Stimulated activated CD4-positive, alpha-beta T cell treated with anti-CD3 and anti-CD28 coated beads, TNF-alpha, amount 100 ng/mL, for 4 hours (primary cell): ENCODE measurements around the gene FGF19.

Source experiments
- DNase-seq, 3 experiments: peaks; one replicate each; pipeline ENCODE4 v3.0.0-alpha.2; 2020; ENCODE audit warnings: low read depth in 3 of 3

FGF19 gene, protein sequence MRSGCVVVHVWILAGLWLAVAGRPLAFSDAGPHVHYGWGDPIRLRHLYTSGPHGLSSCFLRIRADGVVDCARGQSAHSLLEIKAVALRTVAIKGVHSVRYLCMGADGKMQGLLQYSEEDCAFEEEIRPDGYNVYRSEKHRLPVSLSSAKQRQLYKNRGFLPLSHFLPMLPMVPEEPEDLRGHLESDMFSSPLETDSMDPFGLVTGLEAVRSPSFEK

DNA sequence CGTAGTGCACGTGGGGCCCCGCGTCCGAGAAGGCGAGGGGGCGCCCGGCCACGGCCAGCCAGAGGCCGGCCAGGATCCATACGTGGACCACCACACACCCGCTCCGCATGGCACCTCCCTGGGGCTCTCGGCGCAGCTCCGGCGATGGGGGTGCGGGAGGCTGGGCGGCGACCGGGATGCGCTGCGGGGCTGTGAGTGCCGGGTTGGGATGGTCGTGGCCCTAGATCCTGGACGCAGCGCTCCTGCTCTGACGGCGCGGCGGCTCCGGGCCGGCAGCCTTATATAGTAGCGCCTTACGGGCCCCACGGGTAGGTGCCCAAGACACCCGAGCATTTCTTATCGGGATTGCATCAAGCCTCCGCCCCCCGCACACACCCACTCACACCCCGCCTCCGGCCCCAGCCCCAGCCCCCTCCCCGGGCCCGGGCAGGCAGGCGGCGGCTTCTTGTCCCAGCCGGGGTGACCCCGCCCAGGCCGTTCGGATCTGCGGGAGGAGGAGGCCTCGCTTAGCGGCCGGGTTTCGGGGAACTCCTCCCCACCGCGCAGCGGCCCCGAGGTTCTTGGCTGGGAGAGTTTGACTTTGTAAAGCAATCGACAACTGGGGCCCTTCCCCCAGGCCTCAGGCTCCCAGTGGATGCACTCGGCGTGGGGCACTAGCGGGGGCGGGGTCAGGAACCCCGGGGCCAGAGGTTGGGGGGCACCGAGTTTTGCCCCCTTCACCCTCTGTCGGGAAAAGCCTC, at the start of gene FGF19:
TSS of gene FGF19 (minus strand) at position 255 of the 740 bp plus-strand sequence. CDS start at position 109, 146 bp downstream.
- DNase-seq, result no peak

DNA sequence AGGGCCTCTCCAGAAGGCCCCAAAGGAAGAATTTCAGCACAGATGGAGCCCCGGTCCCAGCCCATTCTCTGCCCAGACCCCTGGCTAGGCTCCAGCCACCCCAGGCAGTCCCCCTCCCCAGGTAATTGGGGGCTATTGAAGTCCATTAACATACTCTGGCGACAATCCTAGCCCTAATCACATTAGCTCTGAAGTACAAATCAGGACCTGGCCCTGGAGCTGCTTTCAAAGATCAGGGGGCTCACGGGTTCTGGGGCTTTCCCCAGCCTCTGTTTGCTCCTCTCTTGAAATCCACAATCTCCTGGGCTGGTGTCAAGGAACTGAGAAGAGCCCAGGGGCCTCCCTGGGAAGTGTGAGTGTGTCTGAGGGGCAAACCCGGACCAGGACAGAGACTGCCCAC, 49.1 kb upstream of the FGF19 start:
- DNase-seq, result no peak

DNA sequence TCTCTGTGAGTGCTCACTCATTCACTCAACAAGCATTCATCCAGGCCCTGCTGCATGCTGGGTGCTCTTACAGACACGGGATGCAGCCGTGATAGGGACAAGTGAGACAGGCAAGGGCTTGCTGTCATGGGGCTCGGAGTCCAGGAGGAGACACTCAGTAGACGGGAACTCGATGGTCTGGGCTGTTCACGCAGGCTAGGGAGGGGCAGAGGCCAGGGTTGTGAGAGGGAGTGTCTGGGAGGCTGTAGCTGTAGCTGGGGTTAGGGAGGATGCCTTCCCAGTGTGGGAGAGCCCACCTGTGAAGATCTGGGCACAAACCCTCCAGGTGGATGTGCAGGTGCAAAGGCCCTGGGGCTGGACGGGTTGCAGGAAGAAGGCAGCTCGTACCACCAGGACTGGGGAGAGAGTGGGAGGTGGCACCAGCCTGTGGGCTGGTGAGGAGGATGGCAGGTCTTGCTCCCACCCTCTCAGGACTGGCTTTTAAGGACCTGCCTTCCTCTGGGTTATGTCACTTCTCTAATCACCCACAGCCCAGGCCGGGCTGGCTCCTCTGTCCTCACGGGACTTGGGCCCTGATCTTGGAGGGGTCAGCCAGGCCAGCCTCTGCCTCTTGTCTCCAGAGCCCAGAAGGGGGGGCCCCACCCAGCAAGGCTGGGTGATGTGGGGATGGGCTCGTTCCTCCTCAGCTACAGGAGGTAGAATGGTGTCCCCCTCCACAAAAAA, 47.2 kb upstream of the FGF19 start:
- no peak for DNase-seq

DNA sequence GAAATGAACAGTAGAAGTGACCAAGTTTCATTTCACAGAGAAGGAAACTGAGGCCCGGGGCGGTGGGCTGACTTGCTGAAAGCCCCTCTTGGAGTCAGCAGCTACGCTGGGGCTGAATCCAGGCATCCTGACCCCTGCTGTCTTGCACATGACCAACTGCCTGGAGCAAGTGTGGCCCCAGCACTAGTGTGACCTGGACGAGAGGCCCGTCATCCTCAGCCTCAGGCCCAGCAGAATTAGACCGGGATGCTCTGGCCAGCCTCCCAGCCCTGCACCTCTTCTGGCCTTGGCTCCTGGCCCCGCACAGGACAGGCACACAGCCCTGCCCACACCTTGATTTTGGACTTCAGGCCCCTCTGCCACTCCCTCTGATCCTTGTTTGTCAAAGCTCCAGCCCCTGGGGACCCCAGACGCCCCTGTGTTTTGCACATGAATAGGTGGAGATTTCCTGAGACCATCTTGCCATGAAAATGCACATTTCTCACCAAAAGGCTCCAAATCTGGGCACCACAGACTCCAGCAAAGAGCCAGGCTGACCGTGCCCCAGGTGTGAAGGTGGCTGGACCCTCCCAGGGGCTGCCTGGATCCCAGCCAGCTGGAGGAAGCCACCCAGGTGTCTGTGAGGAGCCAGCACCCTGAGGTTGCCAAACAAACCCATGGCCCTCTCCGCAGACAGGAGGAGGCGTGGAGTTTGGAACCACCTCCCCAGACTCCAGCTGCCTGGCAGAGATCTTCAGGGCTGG, 46.5 kb upstream of the FGF19 start:
- DNase-seq, result no peak

DNA sequence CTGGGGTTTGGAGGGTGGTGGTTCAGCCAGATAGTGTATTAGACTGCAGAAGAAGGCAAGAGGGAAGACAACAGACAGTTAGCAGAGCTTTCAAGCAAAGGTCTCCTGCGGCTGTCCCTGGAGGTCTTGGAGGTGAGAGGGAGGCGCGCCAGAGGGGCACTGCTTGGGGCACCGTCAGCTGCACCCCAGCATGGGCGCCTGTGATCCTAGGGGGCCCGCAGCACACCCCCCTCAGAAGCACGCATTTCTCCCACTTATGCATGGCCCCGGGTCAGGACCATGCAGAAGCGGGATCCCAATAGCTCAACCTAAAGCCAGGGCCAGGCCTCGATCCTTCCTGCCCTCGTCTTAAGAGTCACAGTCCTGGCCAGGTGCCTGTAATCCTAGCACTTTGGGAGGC, 44.8 kb upstream of the FGF19 start:
- DNase-seq, result no peak

DNA sequence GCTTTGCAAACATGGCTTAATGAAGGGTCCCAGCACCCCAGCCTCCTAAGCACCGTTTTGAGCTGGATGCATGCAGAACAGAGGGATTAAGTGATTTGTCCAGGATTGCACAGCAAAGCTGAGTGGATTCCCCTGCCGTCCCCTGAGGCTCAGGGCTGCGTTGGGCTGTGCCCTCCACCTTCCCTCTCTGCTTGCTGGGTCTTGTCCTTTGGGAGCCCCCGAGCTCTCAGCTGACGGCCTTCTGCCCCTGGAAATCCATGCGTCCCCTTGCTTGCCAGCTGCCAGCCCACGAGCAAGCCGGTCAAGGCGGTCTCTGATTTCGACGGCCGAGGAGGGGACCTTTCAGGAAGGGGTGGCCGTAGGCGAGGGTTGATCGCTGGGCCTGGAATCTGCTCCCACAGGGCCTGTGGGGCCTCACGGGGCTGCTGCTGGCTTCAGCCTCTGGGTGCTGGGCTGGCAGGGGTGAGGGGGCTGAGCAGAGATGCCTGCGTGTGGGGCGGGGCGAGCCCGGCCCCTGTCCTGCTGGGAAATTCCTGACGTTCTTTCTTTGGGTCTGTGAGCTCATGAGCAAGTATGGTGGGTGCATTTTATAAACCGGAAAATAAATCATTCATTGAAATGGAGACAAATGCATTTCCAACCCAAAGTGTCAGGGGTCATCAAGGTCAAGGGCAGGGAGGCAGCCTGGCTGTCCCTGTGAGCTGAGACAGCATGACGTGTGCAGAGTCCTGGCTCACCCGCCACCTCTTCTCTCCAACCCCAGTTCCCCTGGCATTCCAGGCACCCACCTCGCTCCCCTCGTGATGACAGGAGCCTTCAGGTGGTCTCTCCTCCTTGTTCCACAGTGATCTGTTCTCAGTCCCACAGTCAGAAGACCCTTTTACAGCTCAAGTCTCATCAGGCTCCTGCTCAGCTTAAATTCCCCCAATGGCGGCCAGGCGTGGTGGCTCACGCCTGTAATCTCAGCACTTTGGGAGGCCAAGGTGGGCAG, 43.2 kb upstream of the FGF19 start:
- no peak for DNase-seq

DNA sequence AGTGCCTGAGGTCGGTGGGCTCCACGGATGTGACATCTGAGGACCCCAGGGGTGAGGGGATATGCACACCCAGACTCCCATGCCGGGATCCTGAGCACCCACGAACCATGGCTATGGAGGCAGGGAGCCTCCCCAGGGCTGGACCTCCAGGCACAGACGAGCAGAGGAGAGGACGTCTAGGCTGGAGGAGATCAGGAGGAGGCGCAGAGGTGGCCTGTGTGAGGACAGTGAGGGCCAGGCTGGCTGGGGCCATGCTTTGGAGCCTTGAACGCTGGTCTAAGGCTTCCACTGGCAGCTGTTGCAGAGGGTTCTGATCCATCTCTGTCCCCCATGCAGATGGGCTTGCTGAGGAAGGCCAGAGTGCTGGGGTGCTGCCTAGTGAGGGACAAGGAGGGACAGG, 42.3 kb upstream of the FGF19 start:
- DNase-seq, result no peak

DNA sequence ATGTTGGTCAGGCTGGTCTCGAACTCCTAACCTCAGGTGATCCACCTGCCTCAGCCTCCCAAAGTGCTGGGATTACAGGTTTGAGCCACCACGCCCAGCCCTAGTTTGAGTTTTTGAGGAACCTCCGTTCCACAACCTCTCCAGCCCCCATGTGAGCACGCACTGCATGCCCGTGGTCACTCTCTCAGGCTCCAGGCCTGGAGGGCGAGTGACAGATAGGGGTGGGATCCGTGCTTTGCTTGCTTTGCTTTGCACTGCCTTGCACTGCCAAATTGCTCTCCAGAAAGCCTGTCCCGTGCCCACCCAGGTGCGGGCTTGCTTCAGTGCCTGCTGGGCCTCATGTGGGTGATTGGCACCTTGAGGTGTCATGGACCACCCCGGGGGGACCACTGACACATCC, 41.4 kb upstream of the FGF19 start:
- DNase-seq, result no peak

DNA sequence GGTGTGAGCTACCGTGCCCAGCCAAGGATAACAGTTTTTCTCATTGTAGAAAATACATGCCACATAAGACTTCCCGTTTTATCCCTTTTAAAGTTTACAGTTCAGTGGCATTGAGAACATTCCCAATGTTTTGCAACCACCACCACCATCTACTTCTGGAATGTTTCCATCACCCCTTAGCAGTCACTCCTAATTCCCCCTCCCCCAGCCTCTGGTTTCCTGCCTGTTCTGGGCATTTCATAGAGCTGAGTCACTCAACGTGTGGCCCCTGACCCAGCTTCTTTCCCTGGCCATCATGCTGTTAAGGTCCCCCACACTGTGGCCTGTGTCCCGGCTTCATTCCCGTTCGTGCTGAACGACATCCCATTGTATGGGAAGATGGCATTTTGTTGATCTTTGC, 40.6 kb upstream of the FGF19 start:
- no peak for DNase-seq

DNA sequence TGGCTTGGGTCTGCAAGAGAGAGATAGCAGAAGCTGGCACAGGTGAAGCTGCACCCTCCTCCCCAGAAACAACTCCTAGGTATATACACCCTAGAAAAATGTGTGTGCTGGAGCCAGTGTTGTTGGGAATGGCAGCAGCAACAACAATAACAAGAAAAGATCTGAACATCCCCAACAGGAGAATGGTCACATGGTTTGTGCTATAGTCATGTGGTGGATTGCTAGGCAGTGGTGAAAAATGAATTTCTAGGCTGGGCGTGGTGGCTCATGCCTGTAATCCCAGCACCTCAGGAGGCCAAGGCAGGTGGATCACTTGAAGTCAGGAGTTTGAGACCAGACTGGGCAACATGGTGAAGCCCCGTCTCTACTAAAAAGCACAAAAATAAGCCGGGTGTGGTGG, 31.0 kb upstream of the FGF19 start:
- no peak for DNase-seq

DNA sequence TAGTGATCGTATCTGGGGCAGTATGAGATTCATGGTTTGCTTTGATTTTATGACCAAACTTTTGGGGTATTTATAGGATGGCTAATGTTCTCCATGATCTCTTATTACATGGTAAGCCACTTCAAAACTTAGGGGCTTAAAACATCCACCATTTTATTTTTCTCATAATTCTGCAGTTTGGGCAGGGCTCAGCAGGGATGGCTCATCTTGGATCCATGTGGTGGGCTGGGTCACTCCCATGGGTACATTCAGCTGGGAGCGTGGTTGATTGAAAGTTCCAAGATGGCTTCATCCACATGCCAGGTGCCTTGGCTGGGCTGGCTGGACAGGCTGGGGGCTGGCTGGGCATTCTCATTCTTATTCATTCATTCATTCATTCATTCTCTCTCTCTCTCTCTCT, 30.5 kb upstream of the FGF19 start:
- DNase-seq, result no peak

DNA sequence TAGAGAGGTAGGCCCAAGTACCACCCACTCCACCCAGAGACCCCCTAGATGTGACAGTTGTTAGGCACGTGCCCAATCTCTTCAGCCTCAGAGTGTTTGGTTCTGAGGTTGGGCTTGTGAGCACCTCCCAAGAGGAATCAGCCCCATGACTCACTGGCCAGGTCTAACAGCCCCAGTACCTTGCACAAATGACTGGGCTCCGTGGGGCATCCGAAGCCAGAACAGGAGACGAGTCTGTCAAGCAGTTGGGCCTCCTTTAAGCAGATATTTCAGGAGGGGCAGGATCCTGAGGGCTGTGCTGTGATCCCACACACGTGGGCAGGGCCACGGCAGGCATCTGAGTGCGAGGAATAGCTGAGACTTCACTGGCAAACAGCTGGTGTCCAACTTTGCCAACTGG, 29.1 kb upstream of the FGF19 start:
- no peak for DNase-seq

DNA sequence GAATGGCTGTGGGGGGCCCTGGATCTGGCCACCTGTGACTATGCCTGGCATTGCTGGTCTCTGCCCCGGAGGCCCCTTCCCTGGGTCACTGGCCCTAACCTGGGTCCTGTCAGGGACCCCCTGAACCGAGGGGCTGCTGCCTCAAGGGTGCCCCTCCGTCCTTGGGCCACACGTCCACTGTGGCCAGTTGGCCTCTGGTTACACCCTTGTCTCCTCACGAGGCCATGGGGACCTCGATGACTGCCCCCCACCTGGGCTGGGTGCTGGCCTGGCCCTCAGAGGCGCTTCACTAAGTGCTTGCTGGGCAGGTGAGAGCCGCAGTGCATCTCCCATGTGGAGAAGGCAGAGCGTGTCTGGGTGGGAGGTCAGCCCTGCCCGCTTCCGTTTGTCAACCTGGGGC, 27.3 kb upstream of the FGF19 start:
- DNase-seq, result no peak

DNA sequence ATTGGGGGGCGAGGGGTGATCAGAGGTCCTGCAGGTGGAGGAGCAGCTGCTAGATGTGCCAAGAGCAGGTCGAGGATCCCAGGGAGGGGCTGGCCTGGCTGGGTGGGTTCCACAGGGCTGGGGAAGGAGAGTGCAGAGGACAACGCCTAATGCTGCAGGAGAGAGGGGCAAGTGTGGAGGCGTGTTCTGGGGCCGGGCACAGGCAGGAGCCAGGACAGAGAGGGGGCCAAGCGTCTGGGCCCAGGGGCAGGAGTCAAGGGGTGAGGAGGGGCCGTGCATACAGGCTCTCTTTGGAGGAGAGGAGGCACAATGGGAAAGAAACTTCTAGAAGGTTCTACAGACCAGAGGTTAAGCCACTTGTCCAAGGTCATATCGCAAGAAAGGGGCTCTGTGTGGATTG, 26.7 kb upstream of the FGF19 start:
- DNase-seq, result no peak

DNA sequence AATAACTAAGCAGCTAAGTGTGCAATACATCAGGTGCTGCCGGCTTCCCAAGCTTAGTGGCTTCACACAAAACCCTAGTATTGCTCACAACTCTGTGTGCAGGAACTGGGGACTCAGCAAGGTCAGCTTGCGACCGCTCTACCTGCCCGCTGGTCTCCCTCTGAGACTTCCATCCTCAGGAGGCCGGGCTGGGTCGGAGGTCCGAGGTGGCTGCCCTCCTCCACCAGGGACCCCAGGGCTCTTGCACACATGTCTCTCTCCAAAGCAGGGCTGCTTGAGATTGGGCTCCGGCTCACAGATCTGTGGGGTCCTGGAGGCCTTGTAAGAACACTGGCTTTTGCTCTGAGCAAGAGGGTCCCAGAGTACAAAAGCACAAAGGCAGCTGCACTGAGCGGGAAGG, 25.4 kb upstream of the FGF19 start:
- DNase-seq, result no peak

DNA sequence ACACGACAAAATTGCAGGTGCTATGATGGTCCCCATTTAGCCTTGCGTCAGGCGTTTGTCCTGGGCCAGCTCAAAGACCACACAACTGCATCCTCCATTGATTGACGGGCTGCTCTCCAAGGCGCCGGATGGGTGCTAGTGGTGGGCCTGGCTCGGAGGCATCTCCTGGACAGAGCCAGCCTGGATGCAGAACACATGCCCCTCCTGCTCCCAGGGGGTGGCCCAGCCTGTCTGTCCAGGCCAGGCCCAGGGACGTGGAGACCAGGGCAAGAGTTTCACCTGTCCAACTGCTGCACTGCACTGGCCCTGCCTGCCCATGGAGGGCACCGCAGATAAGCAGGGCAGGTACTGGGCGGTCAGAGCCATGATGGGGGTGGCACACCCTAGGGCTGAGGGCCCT, 23.4 kb upstream of the FGF19 start:
- no peak for DNase-seq

DNA sequence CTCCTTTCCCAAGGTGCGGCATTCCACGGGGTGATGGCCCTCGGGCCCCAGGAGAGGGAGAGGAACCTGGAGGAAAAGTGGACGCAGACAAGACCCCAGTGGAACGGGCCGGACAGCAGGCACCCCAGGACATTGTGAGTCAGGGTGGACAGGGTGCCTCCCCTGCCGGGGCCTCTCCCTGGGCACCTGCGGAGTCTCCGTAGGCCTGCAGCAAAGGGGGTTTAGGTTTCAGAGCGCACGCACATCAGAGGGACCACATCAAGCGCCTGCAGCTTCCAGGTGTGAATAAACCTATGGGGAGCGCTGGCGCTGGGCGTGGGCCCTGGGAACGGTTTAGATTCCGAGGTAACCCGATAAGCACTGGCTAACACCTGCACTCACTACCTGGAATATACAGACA, 22.7 kb upstream of the FGF19 start:
- DNase-seq, result no peak

DNA sequence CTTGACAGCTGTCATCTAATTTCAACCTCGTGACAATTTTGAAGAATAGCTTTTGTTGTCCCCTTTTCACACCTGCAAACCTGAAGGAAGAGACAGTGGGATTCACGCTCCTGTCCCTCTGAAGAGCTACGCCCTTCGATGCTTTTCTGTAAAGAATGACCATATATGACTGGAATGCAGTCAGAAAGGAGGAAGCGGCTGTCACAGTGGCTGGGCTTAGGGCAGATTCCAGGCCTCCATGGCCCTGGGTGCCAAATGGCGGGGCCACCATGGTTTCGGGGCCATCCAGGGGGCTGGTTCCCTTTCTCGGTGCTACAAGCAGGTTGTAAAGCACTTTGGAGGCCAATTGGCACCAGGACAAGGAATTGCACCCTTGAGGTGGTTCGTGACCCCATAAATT, 22.2 kb upstream of the FGF19 start:
- DNase-seq, result no peak

DNA sequence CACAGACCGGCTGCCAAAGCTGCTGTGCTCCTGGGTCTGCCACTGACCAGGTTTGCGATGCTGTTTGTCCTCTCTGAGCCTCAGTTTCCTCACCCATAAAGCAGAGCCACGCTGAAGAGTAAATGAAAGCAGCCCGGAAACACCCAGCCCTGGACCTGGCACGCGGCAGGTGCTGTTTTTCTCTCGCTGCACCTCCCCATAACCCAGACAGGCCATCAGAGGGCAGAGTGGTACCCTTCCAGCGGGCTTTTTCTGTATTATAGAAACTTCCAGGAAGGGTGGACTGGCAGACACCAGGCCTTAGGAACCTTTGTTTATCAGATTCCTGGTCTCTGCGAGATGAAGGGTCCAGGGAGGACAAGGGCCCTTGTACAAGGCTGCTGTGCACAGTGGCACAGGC, 17.9 kb upstream of the FGF19 start:
- no peak for DNase-seq

DNA sequence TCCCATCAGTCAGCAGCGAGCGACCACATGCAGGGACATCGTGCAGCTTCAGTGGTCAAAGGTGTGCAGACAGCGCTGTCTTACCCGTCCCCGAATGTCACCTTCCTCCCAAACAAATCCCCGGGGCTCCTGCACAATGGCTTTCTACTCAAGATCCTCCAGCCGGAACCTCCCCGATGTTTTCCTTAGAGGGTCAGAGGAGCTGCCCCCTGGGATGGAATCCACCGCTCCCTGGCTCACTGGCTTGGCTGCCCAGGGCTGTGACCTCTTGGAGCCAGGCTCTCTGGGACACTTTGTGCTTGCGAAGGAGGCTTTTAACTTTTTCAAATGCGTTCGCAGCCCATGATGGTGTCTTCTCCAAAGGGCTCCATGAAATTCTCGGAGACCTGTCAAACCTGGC, 17.3 kb upstream of the FGF19 start:
- DNase-seq, result no peak

DNA sequence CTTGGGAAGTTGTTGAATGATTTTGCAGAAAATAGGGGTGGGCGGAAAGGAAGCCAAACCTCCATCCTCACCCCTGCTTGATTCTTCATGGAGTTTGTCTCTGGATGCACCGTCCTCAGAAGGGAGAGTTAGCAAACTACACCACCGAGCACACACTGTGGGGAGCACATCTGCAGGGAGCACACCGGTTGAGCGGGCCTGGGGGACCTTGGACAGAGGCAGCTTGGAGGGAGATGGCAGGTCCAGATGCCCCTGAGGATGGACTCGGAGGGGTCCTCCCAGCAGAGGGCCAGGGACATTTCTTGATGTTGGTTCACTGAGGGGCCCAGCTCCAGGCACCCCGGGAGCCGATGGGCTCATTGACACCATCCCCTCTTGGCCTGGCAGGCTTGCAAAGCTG, 15.1 kb upstream of the FGF19 start:
- no peak for DNase-seq
